ENCODE data around the gene ROS1.
A peak's percentile ranks its signal among the peaks of the same experiment; 100 is the strongest.
"Not testable (repeated sequence)": the region's sequence is repeated elsewhere in the genome, so short reads cannot be mapped to it uniquely, and the experiment has no call there.

The ROS1 gene

DNA sequence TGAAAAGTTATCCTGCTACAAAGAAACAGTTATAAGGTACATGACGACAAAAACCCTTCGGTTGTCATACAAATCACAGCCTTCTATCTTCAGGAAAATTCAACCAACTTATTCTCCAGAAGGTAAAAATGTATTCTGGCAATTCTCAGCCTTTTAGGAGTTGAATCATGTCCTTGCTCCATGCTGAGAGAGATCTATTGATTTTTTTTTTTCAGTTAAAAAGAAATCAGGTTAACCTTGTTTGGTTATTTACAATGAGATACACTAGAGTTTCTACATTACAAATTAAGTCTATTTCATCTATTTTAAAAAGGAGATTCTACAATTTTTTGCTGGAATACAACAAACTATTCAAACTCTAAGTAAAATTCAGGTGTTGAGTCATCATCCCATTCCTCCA lies 45.4 kb downstream of the ROS1 start:
- no peak for DNase-seq (ENCODE audit: low spot score)

DNA sequence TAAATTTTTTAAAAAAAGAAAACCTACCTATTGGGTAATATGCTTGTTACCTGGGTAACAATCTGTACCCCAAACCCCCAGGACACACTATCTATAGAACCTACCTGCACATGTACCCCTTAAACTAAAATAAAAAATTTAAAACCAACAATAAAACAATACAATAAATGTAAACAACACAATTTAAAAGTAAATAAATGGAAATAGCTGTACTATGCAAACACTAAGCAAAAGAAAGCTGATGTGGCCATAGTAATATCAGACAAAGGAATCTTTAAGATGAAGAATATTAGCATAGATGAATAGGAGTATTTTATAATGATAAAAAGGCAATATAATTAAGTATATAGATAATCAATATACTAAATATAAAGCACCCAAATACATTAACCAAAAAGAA lies 50.3 kb downstream of the ROS1 start:
- DNase-seq (ENCODE audit: low spot score) = no peak

DNA sequence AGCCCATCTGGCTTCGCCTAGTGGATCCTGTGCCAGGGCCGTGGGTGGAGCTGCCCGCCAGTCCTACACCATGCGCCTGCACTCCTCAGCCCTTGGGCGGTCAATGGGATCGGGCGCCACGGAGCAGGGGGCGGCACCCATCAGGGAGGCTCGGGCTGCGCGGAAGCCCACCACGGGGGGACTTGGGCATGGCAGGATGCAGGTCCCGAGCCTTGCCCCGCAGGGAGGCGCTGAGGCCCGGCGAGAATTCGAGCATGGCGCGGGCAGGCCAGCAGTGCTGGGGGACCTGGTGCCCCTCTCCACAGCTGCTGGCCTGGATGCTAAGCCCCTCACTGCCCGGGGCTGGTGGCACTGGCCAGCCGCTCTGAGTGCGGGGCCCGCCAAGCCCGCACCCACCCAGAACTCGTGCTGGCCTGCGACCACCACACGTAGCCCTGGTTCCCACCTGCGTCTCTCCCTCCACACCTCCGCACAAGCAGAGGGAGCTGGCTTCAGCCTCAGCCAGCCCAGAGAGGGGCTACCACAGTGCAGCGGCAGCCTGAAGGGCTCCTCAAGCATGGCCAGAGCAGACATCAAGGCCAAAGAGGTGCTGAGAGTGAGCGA lies 52.4 kb downstream of the ROS1 start:
- DNase-seq (ENCODE audit: low spot score) = no peak

DNA sequence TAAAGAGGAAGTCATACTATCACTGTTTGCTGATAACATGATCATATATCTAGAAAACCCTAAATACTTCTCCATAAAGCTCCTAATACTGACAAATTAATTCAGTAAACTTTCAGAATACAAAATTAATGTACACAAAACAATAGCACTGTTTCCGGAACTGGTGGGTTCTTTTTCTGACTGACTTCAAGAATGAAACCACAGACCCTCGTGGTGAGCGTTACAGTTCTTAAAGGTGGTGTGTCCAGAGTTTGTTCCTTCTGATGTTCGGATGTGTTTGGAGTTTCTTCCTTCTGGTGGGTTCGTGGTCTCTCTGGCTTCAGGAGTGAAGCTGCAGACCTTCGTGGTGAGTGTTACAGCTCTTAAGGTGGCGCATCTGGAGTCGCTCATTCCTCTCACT lies 53.5 kb downstream of the ROS1 start:
- not testable (repeated sequence) for DNase-seq (ENCODE audit: low spot score)

DNA sequence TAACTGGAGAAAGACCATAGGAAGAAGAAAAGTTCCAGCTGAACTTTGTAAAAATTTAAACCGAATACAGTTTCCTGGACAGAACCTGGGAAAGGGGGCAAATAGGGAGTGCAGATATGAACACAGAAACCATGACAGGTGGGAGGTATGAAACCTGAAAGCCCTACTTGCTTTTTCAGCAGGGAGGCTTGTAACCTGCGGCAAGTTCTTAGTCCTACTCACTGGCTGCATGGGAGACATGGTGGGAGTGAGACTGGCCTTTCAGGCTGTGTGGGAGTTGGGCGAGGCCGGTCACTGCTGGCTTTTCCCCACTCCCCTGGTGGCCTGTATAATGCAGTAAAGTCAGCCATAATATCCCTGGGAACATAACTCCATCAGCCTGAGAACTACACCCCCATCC lies 54.2 kb downstream of the ROS1 start:
- DNase-seq (ENCODE audit: low spot score) = no peak

DNA sequence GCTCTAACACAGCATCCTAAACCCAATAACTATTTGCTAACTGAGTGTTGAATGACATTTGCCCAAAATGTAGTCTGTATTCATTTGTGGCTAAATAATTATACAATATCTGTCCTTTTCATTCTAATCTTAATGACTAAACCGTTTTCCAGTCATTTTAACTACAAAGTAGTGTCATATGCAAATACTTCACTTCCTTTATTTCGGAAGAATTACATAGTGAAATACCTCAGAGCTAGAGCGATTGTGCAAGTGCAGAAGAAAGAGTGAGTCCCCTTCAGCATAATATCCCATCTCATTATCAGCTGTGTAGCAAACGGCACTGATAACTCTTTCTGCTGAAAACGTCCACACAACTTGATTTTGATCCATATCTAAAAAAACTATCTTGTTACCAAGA lies 66.2 kb downstream of the ROS1 start:
- no peak for DNase-seq (ENCODE audit: low spot score)

DNA sequence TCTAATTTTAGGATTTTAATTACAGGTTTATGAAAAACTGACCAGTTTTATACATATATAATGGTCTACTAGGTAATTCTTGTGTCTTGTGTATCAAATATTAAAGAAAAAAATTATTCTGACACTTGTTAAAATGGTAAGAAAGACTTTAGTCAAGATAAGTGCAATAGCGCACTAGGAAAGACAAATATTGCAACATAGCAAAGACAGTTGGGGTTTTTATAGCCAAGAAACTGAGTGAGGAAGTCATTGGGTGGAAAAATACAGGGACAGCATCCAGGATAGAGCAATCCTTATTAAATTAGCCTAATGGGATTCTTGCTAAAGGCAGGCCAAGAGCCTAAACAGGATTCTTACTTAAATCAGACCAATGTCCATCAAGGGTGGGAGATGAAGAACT lies 71.1 kb downstream of the ROS1 start:
- DNase-seq (ENCODE audit: low spot score) = no peak

DNA sequence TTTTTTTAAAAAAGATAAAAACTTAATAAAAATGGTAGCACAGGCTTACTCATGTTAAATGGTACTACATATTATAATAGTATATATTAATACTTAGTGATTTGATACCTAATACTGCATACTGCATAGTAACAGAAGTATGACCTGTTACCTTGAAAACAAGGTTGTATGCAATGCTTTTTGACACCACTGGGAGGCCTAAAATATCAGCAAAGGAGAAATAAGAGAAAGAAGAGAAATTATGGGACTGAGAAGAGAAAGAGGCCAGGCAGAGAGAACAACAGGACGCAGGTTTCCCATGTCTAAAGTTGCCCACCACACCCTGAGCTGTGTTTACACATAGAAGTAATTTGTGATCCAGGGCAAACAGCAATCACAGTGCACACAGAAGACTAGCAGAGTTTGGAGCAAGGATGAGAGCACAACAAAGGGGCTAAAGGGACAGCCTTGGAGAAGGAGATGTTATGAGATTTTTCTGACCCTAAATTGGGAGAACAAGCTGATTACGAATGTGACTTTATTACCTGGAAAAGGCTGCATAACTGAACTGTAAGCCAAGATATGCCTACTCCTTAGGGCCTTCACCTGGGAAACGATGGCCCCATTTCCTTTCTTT lies 73.2 kb downstream of the ROS1 start:
- DNase-seq (ENCODE audit: low spot score) = no peak

DNA sequence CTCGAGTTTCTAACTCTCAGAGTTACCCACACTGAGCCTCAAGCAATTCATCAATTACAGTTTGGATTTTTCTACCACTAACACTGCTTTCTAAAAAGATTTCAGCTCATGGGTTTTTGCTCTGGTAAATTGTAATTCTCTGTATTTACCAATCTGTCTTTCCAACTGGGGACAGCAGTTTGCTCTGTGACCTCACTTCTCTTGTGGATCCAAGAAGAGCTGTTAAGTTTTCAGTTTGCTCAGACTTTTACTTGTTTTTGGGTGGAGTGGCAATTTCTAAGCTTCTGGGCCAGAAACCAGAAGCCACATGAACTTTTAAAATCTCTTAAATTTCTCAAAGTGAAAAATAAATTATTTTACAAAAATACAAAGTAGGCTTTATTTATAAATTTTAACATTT lies 74.2 kb downstream of the ROS1 start:
- DNase-seq (ENCODE audit: low spot score) = no peak

DNA sequence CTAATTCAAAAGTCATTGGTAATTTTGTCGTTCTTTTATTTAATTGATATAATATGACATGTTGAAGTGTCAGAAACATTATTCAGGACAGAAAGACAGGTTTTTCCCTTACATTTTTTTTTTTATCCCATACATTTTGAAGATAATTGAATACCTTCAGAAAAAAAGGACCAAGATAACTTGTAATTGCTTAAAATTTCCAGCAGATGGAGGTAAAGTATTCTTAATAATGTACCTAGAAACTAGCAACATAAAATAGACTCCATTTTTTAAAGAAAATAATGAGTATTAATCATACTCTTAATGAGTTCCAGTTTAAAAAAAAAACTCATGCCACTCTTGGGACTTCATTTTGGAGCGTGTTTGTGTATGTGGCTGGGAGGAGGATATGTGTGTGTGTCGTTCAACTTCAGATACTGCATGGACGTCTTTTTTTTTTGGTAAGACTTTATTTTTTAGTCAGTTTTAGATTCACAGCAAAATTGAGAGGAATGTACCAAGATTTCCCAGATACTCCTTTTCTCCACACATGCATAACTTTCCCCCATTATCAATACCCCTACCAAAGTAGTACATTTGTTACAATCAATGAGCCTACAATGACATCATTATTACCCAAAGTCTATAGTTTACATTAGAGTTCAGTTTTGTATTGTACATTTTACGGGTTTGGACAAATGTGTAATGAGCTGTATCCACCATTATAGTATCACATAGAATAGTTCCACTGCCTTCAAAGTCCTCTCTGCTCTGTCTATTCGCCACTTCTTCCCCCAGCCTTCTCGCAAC lies 79.4 kb downstream of the ROS1 start:
- DNase-seq (ENCODE audit: low spot score) = peak; percentile 33

DNA sequence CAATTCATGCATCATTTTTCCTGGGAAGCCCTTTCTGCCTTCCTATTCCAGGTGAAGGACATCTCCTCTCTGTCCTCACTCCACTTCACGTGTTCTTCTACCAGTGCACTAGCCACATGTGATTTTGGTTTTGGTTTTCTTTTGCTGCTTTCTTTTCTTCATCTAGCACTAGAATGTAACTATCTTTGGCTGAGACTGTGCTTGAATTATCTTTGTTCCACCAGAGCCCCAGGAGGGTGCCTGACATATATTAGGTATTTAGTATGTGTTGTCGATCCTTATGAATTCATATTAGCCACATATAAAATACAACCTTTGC lies 80.5 kb downstream of the ROS1 start:
- DNase-seq (ENCODE audit: low spot score) = no peak

DNA sequence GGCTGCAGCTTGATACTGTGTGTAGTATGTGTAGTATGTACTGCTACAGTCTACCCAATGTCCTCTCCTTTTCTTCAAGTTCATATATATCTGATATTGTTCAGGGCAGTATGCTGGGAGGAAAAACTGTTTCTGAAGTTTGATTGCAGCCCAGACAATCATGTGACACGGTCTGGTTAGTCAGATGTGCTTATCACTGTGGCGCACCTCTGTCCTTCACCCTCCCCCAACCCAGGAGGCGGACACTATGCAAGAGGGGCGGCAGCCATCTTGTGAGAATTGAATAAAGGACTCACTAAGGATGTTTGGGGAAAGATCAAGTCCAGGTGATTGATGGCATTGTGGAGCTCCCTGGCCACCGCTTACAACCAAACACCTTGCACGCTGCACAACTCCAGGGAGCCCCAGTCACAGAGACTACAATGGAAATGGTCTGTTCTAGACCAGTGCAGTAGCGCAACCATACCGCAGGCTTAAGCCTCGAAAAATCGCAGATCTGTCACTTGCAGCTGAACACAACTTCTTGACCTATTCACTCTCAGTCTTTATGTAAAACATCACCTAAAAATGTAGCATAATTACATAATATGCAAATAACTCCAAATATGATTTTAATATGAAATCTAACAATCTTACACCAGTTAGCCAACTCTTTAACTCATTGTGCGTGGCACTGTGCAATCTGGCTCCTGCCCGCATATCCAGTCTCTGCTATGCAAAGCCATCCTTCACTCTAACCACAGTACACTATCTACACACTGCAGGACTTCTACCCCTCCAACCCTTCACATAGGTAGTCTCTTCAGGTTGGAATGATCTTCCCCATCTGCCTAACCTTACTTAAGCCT lies 81.1 kb downstream of the ROS1 start:
- no peak for DNase-seq (ENCODE audit: low spot score)

DNA sequence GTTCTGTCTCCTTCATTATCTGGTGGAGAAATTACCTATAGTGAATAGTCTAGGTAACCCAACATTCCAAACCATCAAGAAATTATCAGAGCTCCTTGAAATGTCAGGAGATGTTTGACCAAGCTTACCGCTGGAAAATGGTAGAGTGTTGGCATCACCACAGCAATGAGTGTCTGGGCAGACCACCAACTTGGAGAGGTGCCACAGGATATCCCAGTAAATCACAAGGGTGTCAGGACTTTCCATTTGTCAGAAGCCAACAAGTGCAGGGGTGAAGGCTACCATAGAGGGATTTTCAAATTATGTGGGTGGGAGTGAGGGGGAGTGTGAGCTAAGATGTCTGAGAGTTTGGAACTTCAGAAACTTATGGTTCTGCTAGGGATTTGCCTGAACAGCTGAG lies 87.2 kb downstream of the ROS1 start:
- DNase-seq (ENCODE audit: low spot score) = no peak

DNA sequence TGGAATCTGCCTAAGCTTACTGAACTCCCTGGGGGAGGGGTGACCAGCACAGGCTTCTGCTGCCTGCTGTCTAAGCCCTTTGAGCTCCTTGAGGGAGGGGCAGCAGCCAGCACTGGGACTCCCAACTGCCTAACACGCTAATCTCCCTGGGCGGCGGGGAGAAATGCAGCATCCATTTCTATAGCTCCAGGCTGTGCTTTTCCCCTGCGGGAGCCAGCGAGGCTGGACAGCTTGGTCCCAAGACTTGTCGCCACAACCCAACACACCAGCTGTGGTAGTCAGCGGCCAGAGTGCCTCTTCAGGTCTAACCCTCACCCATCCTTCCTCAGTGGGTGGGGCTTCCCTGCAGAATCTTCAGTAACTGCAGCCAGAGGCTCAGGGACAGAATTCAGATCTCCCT lies 95.8 kb downstream of the ROS1 start:
- DNase-seq (ENCODE audit: low spot score) = no peak

DNA sequence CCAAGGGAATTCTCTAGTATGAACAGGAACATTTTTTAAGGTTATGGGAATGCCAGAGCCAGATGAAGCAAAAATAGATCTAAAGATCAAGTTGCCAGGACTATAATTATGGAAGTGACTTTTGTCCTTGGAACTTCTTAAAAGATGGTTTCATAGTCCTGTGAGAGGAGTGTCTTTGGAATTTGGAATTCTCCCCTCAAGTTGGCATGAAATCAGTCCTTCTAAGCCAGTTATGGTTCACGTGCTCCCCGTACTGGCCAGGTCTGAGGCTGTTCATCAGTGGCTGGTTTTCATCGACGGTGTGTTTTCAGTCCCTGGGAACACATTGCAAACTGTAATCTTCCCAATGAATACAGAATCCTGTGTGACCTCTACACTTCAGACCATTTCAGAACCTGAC lies 97.2 kb downstream of the ROS1 start:
- DNase-seq (ENCODE audit: low spot score) = no peak

DNA sequence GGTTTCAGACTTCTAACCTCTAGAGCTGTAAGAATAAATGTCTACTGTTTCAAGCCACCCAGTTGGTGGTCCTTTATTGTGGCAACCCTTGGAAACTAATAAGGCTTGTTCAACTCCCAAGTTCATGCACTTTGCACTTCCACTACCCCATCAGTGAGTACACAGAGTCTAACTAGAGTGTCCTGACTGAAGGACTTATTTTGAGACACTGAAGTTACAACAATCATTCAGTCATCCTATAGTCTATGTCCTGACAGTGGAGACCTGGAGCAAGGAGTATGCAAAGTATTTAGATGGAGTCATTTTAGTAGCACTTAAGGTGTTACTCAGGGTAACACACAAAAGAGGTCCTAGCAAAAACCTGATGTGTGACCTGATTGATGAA lies 97.7 kb downstream of the ROS1 start:
- DNase-seq (ENCODE audit: low spot score) = no peak

DNA sequence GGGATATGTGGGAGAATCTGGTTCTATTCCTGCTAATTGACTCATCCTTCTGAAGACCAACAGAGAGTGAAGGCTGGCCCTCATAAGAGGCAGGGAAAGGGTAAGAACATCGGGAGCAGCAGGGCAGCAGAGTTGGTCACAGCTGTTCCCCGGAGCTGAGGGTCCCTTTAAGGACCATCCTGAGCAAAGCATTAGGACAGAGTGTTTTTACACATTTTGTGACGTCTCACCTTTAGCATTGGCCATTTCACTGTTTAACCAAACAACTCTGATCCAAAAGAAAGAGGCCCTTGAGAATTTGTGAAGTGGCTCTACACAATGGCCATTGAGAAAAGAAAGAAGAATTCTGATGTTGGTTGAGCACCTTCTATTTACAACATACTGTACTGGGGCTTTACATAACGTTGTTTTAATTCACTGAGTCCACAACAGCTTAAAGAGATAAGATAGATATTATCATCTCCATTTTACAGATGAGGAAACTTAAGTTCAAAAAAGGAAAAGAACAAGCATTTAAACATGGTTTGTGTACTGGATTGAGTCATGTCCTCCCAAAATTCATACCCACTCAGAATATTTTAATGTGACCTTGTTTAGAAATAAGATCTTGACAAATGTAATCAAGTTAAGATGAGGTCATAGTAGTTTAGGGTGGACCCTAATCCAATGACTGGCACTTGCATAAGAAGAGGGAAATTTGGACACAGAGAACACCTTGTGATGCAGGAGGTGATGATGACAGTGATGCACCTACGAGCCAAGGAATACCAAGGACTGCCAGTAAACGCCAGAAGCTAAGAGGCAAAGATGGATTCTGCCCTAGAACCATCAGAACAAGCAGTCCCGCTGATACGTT lies 98.4 kb downstream of the ROS1 start:
- DNase-seq (ENCODE audit: low spot score) = no peak

DNA sequence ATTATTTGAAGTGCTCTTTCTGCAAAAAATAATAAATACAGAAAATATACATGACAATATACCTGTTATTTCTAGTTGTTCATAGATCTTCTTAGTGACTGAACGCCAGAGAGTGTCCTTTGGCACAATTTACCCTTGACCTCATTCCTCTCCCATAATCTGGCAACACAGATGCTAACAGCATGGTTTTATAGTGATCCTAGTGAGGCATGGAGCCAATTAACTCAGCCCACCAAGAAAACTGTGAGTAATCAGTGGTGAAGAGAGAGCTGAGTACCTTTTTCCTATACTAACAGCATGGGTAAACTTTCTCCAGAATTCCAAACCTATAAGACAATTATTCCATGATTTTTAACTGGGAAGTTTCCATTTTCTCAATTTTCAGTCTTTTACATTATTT lies 99.3 kb downstream of the ROS1 start:
- DNase-seq (ENCODE audit: low spot score) = no peak

DNA sequence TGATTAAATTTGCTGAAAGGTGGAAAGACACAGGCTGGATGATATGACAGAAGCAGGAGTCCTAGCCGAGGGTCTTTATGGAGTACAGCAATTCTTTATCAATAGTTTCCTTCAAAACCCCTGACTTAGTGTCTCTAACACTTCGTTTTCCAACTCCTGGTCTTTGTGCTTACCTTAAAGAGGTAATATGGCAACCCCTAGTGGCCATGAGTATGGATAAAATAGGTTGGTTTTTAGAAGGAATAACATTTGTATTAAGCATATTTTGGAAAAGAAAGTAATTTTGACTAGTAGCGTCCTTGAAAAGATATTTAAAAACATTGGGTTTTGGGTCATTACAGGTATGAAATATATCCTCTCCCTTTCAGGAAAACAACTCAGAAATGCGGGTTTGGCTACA lies 108.5 kb downstream of the ROS1 start:
- no peak for DNase-seq (ENCODE audit: low spot score)

DNA sequence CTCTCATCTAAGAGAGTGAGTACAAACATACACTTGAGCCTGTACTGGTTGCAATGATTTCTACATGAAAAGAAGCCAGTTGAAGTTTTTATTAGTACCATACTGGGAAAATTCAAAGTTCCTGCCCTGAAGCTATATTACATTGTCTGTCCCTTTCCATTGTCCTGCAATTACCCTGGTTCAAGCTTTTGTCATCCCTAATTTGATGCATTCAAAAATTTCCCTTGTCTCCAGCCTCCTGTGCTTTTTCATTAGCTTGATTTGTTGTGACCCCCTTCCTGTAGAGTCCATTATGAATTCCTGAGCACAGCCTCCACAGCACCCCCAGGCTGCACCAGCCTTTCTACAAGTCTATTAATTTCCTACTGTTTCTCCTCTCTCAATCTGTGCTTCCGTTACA lies 114.0 kb downstream of the ROS1 start:
- no peak for DNase-seq (ENCODE audit: low spot score)

DNA sequence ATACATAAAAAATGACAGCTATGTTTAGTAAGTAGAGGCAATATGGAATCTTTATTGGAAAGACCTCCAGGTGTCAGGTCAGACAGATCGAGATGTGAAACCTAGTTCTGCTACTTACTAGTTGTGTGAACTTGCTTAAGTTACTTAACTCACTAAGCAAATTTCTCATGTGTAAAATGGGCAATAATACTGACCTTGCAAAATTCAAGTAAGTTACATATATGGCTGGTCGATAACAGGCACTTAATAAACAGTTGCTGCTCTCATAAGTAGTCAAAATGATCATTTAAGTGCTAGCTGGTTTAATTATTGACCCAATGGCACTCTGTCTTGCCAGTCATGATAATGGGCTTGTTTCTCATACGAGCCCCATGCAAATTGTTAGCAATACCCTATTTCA lies 114.4 kb downstream of the ROS1 start:
- no peak for DNase-seq (ENCODE audit: low spot score)

DNA sequence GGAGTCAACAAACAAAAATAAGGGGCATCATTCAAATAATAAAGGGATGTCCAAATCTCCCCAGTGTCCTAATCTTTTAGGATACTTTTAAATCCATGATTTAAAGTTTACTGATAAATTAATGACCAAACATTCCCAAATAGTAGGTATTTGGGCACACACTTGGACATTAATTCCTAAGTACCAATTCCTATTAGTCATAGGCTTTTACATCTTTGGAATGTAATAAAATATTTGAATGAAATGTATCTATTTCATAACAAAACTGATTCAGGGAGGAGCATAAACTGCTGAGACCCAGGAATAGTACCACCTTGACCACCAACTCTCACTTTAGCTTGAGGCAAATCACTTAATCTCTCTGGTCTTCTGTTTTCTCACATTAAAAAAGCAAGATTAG lies 116.1 kb downstream of the ROS1 start:
- no peak for DNase-seq (ENCODE audit: low spot score)
